Hindlimb muscle (tissue), 1 donor: ENCODE results near the gene SLC9C1. TPM values are rescaled to one million over a fixed set of nuclear protein-coding genes. Genes with fewer than 3 reads are reported as not detected.

Source experiments
- DNase-seq: peaks from one replicate; pipeline ENCODE4 v3.0.0-alpha.2; 2013
- polyA plus RNA-seq: library from polyadenylated mRNA; unstranded; fragments of 120-200 nt; gene quantifications from one replicate; pipeline ENCODE4 v1.2.1, GENCODE V29; 2013; ENCODE audit not compliant: insufficient read length

SLC9C1 gene
- polyA plus RNA-seq, 1 donor = 0.10 TPM

GRCh38 chr3:112306825-112307224, 12.8 kb upstream of the SLC9C1 start:
- DNase-seq = no peak

DNA sequence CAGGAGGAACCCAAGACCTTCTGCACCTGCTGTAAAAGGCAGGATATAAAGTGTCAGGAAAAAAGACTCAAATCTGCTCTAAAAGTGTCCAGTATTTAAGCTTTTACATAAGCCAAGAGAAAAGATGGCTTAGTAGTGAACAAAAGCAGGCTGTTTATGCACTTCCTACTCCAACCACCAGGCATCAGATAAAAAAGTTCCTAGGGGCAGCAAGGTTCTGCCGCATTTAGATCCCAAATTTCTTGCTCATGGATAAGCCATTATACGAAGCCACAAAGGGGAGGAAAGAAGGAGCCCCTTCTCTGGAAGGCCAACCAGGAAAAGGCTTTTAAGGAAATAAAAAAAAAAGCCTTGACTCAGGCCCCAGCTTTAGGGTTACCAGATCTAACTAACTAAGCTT, 10.6 kb upstream of the SLC9C1 start:
- DNase-seq = no peak

GRCh38 chr3:112303764-112304325, 9.8 kb upstream of the SLC9C1 start:
- peak; percentile 43 for DNase-seq

- peak; percentile 11 for DNase-seq
Observed at GRCh38 chr3:112302881-112303763, 9.1 kb upstream of the SLC9C1 start.

DNA sequence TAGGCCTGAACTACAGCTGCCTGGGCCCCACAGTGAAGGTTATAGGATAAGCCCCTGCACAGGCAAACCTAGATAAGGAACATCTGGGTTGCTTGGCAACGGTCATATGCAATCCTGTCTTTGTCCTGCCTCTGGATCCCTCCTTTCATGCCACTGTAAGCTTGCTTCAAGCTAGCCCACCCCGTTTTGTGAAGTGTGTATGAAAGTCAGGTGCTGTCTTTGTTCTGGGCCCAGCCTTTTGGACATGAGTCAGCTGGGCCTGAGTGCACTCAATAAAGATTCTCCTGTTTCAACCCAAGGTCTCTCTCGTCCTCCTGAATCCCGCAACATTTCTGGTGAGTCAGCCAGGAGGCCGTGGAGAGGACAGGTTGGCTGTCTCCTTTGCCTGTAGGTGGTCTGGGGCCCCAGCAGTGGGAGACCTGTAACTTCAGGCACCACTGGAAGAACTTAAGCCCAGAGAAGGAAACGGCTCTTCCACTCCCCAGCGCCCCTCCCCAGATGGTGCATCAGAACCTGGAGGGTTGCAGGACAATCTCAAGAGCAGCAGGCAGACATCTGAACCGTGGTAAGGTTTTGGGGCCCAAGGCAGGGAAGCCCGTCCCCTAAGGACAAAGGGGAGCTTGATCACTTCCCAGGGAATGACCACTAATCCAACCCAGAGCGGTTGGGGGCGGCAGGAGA, 8.3 kb upstream of the SLC9C1 start:
- DNase-seq = no peak

DNA sequence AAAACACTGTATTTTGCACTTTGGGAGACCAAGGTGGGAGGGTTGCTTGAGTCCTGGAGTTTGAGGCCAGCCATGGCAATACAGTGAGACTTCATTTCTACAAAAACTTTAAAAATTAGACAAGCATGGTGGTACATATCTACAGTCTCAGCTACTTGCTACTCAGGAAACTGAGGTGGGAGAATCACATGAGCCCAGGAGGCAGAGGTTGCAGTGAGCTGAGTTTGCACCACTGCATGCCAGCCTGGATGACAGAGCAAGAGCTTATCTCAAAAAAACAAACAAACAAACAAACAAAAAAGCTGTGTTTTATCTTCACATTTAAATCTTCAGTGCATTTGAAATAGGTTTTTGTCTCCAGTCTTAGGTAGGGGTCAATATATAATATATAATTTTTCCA, 4.8 kb upstream of the SLC9C1 start:
- DNase-seq = no peak

- DNase-seq = no peak
Observed at GRCh38 chr3:112297714-112298113, 3.7 kb upstream of the SLC9C1 start.

GRCh38 chr3:112289011-112289410, 5.0 kb downstream of the SLC9C1 start:
- no peak for DNase-seq

- no peak for DNase-seq
Observed at GRCh38 chr3:112280266-112280665, 13.8 kb downstream of the SLC9C1 start.

- no peak for DNase-seq
Observed at GRCh38 chr3:112273536-112273935, 20.5 kb downstream of the SLC9C1 start.

DNA sequence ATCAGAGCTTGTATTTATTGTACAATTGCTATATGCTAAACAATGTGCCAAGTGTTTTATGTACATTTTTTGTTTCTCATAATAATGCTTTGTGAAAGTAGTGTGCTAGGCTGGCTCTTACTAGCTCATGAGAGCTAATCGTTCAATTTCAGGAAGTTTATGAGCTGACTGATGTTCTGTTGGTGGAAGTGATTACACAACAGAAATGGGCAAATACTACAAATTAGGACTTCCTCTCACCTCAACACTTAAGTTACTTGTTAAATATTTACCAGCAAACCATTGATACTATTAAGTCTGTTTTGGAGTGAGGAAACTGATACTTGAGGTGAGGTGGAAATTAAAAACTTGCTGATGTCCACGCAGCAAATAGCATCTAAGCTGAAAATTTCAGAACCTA, 32.3 kb downstream of the SLC9C1 start:
- DNase-seq = no peak

- no peak for DNase-seq
Observed at GRCh38 chr3:112260563-112260962, 33.5 kb downstream of the SLC9C1 start.

DNA sequence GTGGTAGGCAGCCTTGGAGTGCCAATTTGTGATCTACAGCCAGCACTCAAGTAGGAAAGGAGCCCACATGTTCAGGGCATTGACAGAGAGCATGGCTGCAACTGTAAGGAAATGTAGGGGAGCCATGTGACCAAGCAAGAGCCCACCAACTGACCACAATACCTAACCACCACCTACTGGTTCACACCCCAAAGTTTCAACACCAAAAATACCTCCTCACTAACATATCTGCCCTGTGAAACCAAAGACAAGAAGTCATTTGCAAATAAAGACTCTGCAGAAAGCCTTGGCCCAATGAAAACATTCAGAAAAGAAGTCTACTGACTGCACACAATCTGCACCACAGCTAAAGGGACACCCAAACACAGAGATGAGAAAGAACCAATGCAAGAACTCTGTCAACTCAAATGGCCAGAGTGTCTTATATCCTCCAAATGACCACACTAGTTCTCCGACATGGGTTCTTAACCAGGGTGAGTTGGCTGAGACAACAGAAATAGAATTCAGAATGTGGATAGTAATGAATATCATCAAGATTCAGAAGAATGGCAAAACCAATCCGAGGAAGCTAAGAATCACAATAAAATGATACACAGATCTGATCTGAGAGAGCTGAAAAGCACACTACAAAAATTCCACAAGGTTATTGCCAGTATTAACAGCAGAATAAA, 40.6 kb downstream of the SLC9C1 start:
- DNase-seq = no peak

GRCh38 chr3:112247900-112248299, 46.1 kb downstream of the SLC9C1 start:
- DNase-seq = no peak

DNA sequence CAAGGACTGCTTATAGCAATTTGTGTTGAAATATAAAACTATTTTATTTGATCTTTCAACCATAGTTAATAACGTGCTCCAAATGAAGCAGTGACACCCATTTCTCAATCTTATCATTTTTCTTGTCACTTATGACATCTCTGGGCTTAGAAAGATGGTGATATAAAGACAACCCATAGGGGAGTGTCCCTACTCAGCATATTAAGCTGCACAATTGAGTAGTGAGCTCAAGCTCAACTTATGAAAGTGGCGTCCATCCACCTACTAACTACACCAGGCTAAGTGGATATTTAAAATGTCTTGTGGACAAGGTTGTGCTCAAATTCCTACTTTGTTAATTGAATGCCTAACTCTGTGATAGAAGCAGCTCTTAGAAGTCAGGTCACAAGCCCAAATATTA, 46.7 kb downstream of the SLC9C1 start:
- no peak for DNase-seq

DNA sequence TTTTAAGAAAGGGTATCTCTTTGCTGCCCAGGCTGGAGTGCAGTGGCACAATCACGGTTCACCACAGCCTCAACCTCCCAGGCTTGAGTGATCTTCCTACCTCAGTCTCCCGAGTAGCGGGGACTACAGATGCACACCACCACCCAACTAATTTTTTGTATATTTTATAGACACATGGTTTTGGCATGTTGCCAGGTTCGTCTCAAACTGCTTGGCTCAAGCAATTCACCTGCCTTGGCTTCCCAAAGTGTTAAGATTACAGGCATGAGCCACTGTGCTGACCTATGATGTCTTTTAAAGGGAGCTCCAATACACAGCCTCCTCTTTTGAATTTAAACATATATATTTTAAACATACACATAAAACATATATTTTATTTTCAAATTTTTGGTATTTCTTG, 60.9 kb downstream of the SLC9C1 start:
- DNase-seq = no peak

DNA sequence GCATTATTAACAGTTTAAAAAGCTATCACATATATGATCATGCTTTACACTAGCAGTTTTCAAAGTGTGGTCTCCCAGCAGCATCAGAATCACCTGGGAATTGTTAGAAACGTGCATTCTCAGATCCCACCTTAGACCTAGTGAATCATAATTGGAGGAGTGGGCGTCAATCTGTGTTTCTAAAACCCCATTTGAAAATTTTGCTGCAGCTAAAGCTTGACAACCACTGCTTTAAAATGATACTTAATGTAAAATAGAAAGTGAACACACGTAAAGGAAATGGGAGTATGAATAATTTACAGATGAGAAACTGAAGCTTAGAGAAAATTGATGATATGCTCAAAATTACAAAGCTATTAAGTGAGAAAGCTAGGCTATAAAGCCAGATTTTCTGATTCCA, 62.3 kb downstream of the SLC9C1 start:
- DNase-seq = no peak

- DNase-seq = no peak
Observed at GRCh38 chr3:112230033-112230432, 64.0 kb downstream of the SLC9C1 start.

- DNase-seq = no peak
Observed at GRCh38 chr3:112228786-112229185, 65.2 kb downstream of the SLC9C1 start.

DNA sequence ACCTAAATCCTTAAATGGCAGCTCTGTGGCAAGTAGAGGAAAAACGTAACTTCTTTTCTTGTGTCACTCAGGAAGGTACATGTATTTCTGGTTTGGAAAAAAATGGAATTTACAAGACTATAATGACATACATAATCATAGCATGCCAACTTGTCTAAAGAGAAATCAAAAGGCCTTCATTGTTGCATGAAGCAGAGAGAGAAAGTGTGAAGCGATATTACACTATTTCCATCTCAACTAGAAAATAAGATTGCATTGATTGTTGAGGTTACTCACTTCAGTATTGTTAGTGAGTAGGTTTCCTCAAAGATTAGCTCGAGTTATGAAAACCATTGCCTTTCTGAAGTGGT, 93.7 kb downstream of the SLC9C1 start:
- DNase-seq = no peak

GRCh38 chr3:112199622-112200316, 94.2 kb downstream of the SLC9C1 start:
- DNase-seq = no peak

GRCh38 chr3:112197131-112197530, 96.9 kb downstream of the SLC9C1 start:
- DNase-seq = no peak

DNA sequence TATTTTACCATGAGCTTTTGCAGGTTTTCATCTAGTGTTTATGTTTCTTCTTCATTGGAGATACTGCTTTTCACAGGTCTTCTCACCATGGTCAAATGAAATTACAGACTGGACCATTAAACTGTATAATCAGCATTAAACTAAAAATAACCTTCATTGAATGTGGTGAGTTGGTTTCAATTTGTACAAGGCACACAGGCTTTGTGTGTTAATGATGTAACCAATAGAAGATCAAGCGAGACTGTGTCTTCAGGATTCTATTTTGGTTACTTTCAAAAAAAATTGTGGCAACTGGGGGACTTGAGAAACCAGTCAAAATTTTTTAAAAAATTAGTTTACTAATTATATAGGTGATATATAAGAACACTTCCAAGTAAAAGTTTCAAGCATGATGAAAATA, 106.7 kb downstream of the SLC9C1 start:
- no peak for DNase-seq
